GM19438 (cell line): ENCODE results near the gene PLAC8.
"Not testable (repeated sequence)": the region's sequence is repeated elsewhere in the genome, so short reads cannot be mapped to it uniquely, and the experiment has no call there.

Experiments used
- ATAC-seq: cut with Tn5 transposase; IDR thresholded peaks from one replicate; pipeline ENCODE4 v1.9.1; 2021; ENCODE audit warnings: low read depth; ENCODE audit not compliant: unreplicated experiment

PLAC8 gene

GRCh38 chr4:83074086-83074704 lies 40.3 kb downstream of the PLAC8 start:
- ATAC-seq, result peak; percentile 72

GRCh38 chr4:83071116-83071515 lies 43.4 kb downstream of the PLAC8 start:
- ATAC-seq, result no peak

- ATAC-seq, result no peak
These were observed 47.4 kb downstream of the PLAC8 start for GRCh38 chr4:83067058-83067639.

- no peak for ATAC-seq
These were observed 49.3 kb downstream of the PLAC8 start for GRCh38 chr4:83065266-83065665.

GRCh38 chr4:83062739-83063138 lies 51.8 kb downstream of the PLAC8 start:
- no peak for ATAC-seq

- ATAC-seq, result no peak
These were observed 59.6 kb downstream of the PLAC8 start for GRCh38 chr4:83054928-83055327.

GRCh38 chr4:83048781-83049180 lies 65.7 kb downstream of the PLAC8 start:
- ATAC-seq, result not testable (repeated sequence)

- ATAC-seq, result no peak
These were observed 67.6 kb downstream of the PLAC8 start for GRCh38 chr4:83046693-83047473.

GRCh38 chr4:83043801-83044407 lies 70.6 kb downstream of the PLAC8 start:
- no peak for ATAC-seq

GRCh38 chr4:83043157-83043556 lies 71.4 kb downstream of the PLAC8 start:
- ATAC-seq, result not testable (repeated sequence)

GRCh38 chr4:83040269-83040668 lies 74.3 kb downstream of the PLAC8 start:
- no peak for ATAC-seq
